HG03060 (cell line): Measurements from ENCODE around the gene PRKCZ.
"Not testable (repeated sequence)": the region's sequence is repeated elsewhere in the genome, so short reads cannot be mapped to it uniquely, and the experiment has no call there.

Source experiments
- ATAC-seq: cut with Tn5 transposase; IDR thresholded peaks from one replicate; pipeline ENCODE4 v1.9.1; 2021; ENCODE audit warnings: low read depth, moderate number of reproducible peaks; ENCODE audit not compliant: unreplicated experiment

The PRKCZ gene

DNA sequence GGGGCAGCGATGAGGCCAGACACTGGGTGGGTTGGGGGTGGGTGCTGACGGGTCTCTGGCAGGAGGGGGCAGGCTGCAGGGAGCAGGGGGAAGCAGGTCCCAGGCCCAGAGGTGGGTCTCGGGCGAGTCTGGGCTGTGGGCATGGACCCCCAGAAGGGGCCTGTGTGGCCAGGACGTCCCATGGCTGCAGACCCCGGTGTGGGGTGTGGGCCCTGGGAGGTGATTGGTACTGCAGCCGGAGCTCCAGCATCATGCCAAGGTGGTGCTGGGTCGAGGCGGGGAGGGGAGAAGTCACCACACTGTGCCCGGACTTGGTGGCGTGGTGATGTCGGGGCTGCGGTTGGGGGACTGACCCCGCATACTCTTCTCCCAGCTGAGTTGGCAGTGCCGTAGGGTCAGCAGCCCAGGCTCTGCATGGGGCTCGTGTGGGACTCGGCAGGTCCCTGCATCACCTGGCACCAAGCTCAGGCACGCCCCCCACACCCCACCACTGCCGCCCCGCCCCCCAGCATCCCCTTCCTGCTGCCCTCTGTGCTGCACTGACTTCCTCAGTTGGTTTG lies 31.2 kb downstream of the PRKCZ start:
- no peak for ATAC-seq

GRCh38 chr1:2082064-2082463 lies 31.9 kb downstream of the PRKCZ start:
- no peak for ATAC-seq

- no peak for ATAC-seq
Measured at GRCh38 chr1:2083666-2084065, 33.5 kb downstream of the PRKCZ start.

- no peak for ATAC-seq
Measured at GRCh38 chr1:2084306-2084705, 34.1 kb downstream of the PRKCZ start.

GRCh38 chr1:2085080-2085479 lies 34.9 kb downstream of the PRKCZ start:
- ATAC-seq: no peak

DNA sequence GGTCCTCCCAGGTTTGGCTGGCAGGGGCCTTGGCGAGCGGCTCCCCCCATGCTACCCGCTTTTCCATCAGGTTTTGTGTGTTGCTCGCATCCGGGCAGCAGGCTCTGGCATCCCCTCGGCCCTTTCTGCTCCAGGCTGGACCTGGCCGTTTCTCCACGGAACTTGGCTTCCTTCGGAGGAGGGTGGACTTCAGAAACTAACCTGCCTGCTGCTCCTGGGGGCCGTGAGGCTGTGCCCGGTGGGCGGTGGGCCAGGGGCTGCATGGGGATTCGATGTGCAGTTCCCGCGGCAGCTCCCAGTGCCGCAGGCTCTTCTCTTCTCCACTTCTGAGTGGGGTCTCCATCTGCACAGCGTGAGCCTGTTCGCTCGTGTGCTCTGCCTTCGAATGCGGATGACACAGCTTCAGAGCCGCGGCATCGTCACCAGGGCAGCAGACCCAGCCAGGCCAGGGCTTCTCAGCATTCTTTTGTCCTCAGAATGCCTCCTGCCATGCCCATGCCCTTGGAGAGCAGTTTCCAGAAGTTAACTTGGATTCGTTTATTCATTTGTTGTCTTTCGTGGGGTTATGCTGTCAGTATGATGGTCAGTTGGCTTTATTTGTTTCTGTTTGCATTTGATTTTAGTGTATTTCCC lies 36.4 kb downstream of the PRKCZ start:
- no peak for ATAC-seq

GRCh38 chr1:2087766-2088165 lies 37.6 kb downstream of the PRKCZ start:
- no peak for ATAC-seq

GRCh38 chr1:2088458-2088857 lies 38.2 kb downstream of the PRKCZ start:
- no peak for ATAC-seq

GRCh38 chr1:2089051-2089450 lies 38.8 kb downstream of the PRKCZ start:
- no peak for ATAC-seq

GRCh38 chr1:2090216-2090890 lies 40.1 kb downstream of the PRKCZ start:
- ATAC-seq: no peak

- ATAC-seq: no peak
Measured at GRCh38 chr1:2091611-2092604, 41.7 kb downstream of the PRKCZ start.

- ATAC-seq: no peak
Measured at GRCh38 chr1:2093055-2093454, 42.8 kb downstream of the PRKCZ start.

GRCh38 chr1:2093636-2094035 lies 43.4 kb downstream of the PRKCZ start:
- ATAC-seq: no peak

DNA sequence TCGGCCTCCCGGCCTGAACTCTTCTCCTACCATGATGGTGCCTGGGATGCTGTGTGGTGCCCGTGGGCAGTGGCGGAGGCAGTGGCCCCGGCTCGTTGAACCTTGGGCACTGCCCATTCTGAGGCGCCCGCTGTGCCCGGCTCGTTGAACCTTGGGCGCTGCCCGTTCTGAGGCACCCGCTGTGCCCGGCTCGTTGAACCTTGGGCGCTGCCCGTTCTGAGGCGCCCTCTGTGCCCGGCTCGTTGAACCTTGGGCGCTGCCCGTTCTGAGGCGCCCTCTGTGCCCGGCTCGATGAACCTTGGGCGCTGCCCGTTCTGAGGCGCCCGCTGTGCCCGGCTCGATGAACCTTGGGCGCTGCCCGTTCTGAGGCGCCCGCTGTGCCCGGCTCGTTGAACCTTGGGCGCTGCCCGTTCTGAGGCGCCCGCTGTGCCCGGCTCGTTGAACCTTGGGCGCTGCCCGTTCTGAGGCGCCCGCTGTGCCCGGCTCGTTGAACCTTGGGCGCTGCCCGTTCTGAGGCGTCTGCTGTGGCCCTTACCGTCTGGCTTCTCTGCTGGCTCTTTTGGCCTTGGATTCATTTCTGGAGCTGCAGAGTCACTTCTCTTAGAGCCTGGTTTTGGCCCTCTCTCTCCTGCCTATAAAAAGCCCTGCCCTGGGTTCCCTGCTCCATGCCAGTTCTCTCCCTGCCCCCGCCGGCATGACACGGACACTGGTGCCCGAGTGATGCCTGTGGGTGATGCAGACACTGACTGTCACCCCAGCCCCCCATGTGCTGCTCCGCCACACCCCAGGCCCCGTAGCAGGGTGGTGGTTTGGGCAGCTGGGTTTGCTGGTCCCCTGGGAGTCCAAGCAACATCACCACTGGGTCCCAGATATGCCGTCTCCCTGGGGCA lies 44.3 kb downstream of the PRKCZ start:
- ATAC-seq: not testable (repeated sequence)

- ATAC-seq: no peak
Measured at GRCh38 chr1:2095394-2095793, 45.2 kb downstream of the PRKCZ start.

DNA sequence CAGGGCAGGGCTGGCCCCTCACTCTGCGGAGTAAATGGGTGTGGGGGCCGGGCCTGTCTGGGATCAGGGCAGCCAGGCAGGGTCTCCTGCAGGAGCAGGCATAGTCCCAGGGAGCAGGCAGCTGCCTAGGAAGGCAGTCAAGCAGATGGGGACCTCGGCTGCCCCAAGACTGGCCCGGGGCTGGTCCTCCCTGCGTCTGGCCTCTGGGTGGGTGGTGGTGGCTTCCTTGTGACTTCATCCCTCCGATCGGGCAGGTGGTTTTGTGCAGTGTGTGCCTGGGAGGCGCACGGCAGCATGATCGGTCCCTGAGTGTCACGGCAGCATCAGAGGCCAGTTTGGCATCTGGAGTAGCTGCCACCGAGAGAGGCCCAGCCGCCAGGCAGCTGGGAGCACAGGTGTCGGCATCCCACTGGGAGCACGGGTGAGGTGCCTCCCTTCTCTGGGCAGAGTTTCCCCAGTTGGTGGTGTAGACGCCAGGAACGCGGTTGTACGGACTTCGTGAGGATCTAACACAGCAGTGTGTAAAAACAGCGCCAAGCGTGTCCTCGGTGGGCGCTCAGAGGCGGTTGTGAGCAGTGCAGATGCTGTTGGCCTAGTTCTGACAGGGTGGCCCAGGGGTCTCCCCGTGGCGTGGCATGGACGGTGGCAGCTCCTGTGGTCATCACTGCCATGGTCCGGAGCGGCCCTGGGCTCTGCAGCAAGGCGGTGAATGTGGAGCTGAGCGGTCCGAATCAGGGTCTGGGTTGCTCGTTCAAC lies 45.9 kb downstream of the PRKCZ start:
- no peak for ATAC-seq

DNA sequence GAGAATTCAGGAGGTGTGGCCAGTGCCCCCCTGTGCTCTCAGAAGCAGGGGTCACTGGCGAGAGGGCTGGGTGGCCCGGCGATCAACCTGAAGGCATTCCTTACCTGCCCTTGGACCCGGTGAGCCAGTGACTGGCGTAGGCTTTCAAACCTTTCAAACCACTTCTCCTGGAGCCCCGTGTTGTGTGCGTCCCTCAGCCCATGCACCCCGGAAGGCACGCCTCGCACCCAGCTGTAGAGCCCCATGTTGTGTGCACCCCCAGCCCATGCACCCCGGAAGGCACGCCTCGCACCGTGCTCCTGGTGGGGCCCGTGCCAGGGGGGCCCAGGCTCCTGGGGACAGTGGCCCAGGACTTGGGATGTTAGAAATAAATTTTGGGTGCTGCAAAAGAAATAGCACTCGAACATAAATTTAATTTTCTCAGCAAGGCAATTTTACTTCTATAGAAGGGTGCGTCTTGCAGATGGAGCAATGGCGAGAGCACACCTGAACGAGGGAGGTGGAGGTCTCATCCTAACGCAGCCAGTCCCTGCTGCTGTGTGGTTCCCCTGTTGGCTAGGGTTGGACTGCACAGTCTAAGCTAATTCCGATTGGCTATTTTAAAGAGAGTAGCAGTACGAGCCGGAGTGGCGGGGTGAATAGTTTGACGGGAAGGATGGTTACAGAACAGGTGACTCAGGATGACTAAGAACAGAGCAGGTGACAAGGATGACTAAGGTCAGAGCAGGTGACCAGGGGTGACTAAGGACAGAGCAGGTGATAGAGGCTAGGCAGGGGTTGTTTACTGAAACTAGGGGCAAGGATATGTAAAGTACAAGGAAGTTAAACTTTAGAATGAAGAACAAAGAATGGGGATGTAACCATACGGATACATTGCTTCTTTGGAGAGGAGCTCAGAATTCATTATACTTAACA lies 47.4 kb downstream of the PRKCZ start:
- ATAC-seq: no peak

DNA sequence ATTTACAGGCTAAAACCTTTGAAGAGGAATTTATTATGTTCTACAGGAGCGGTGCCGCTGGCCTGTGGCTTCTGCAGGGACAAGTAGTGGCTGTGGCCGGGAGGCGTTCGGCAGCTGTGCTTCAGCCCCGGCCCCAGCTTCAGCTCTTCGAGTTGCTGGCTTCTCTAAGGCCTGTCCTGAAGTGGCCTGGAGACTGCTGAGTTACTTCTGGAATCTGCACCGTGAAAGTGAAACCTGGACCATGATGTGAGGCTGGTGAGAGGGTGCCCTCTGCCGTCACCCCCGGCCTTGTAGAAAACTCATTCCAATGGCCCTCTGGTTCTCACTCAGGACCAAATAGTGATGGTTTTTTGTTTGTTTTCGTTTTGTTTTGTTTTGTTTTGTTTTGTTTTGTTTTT lies 48.1 kb downstream of the PRKCZ start:
- ATAC-seq: no peak
